Activated CD4-positive, alpha-beta T cell treated with anti-CD3 and anti-CD28 coated beads, Interleukin-2, amount 50 U/mL, for 24 hours (primary cell): Measurements from ENCODE around the gene PRR35.

Experiments
- DNase-seq, 2 donors: peaks; one replicate each; pipeline ENCODE4 v3.0.0-alpha.2; 2020; ENCODE audit warnings: low read depth in 1 of 2, low spot score in 1 of 2

Gene PRR35

DNA sequence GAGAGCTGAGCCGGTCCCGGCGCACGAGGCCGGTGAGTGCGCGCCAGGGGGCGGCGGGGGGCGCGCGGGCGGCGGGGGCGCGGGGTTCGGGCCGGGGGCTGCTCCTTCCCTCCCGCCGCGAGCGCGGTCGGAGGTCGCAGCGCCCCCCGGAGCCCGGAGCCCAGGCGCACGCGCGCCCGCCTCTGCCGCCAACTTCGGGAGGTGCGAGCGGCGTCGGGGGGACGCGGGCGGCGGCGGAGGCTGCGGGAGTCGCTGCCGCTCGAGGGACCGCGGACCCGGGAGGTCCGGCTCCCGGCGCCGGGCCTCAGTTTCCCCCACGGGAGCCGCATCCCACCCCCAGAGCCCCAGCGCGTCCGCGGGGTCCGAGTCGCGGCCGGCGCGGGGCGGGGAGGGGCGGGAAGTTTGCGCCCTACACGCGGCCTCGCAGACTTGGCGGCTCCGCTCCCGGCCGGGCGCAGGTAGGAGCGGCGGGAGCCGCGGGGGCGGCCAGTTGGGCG, at the start of gene PRR35:
TSS of gene PRR35 (plus strand) at position 191 of the 497 bp plus-strand sequence. CDS start 2,901 bp downstream, outside the sequence.
- DNase-seq, result no peak

DNA sequence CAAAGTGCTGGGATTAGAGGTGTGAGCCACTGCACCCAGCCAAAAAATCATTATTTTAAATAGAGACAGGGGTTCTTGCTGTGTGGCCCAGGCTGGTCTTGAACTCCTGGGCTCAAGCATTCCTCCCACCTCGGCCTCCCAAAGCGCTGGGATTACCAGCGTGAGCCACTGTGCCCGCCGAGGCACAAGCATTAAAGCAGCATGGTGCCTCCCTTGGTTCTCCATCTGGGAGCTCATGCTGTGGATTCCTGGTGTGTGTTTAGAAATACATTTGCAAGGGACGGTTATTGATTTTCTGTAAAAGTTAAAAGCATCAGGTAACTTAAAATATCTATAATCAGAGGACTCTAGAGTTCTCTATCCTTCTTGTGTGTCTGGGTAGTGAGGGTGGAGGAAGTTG, 47.4 kb upstream of the PRR35 start:
- no peak for DNase-seq

DNA sequence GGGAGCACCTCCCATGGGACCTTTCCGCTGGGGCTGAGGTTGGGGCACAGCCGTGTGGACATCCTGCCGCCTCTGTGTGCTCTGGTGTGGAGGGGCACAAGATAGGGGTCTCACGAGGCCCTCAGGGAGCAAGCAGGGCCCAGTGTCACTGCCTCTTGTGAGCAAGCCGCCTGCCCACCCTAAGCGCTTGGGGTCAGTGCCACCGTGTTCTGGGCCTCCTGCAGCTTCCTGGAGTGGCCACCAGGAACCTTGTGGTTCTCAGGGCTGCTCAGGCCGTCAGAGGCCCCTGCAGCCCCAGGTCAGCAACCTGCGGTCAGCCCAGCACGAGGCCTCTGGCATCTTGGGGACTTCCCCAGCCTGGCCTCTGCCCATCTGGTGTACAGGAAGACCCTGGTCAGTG, 46.2 kb upstream of the PRR35 start:
- no peak for DNase-seq

DNA sequence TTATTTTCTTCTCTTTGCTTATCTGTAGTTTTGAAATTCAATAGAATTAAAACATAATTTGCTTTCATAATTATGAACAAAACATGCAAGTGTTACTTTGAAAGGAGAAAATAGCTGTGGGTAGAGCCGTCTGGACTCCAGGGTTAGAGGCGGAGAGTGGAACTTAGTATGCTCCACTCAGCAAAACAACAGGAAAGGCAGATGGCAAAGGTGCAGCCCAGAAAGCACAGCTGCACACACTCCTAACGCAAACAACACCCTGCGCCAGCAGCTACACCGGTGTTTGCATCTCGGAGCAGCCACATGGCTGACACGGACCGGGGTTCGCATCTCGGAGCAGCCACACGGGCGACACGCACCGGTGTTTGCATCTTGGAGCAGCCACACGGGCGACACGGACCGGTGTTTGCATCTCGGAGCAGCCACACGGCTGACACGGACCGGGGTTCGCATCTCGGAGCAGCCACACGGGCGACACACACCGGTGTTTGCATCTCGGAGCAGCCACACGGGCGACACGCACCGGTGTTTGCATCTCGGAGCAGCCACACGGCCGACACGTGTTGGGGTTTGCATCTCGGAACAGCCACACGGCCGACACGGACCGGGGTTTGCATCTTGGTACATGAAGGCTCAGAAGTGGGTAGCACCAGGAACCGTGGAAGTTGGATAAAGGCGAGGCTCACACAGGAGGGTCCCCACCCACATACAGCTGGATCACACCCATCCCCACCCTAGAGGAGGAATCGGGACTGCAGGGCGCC, 44.8 kb upstream of the PRR35 start:
- no peak for DNase-seq

DNA sequence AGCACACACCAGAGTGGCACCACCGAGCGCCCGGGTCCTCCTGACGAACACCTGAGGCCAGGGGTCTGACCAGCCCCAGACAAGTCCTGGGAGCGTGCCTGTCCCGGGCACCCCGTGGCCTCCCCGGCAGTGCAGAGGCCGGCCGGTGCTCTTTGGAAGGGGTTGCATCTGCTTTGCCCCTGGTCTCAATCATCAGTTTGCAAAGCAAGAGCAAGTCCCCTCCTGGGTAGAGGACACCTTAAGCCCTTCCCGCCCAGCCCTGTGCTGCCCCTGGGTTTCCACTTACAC, 44.3 kb upstream of the PRR35 start:
- no peak for DNase-seq

DNA sequence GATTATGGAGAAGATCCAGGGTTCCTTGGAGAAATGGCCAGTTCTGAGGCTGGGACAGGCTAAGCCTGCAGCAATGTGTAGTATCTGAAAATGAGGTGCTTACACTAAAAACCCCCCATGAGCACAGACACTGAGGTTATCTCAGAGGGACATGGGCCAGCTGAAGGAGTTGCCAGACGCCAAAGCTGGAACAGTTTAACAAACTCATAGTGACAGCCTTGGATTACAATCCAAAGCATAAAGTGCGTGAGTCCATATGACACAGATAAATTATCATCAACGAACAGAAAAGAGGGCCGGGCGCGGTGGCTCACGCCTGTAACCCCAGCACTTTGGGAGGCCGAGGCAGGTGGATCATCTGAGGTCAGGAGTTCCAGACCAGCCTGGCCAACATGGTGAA, 43.9 kb upstream of the PRR35 start:
- DNase-seq, result no peak

DNA sequence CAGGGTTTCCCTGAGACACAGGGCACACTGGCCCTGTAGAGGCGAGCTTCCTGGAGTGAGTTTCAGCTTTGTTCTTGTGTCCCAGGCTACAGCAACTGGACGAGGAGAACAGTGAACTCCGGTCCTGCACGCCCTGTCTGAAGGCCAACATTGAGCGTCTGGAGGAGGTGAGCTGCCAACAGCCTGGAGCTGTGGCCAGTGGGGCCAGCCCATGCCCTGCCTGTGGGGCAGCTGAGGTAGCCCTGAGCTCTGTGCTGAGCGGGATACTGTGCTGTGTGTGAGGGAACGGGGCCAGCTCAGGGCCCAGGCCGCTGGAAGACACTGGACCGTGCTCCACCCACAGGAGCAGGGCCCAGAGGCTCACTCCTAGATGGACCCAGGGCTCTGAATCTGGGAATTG, 41.3 kb upstream of the PRR35 start:
- DNase-seq, result no peak

DNA sequence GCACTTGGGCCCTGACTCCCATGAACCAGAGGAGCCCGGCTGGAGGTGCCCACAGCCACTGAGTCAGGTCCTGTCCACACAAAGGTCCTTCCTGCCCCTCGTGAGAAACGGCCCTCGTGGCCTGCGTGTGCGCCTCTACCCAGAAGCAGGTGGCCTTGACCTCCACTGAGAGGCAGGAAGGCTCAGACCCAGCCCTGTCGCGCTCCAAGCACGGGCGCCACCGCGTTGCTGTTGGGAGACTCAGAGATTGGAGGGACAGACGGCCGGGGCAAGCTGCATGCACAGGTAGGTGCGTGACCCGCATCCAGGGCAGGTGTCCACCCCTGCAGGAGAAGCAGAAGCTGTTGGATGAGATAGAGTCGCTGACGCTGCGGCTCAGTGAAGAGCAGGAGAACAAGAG, 40.8 kb upstream of the PRR35 start:
- no peak for DNase-seq

DNA sequence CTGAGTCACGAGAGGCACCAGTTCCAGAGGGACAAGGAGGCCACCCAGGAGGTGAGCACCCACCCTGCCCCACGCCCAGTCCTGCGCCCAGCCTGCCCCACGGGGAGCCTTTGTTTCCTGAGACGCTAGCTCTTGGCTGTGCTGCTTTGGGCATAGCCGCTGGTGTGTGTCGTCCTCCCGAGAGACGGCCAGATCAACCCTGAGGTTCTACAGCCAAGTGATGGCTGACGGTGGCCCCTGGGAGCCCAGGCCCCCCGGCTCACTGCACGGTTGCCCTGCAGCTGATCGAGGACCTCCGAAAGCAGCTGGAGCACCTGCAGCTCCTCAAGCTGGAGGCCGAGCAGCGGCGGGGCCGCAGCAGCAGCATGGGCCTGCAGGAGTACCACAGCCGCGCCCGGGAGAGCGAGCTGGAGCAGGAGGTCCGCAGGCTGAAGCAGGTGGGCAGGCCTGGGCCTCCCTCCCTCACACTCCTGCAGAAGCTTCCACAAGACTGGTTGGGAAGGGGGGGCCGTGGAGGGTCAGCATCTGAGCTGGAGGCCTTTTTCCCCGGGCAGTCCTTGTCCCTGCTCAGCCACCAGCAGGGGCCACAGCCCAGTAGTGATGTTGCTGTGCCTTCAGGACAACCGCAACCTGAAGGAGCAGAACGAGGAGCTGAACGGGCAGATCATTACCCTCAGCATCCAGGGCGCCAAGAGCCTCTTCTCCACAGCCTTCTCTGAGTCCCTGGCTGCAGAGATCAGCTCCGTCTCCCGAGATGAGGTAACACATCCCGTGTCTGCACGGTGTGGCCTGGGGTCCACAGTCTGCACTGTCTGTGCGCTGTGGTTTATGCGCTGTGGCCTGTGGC, 40.1 kb upstream of the PRR35 start:
- no peak for DNase-seq

DNA sequence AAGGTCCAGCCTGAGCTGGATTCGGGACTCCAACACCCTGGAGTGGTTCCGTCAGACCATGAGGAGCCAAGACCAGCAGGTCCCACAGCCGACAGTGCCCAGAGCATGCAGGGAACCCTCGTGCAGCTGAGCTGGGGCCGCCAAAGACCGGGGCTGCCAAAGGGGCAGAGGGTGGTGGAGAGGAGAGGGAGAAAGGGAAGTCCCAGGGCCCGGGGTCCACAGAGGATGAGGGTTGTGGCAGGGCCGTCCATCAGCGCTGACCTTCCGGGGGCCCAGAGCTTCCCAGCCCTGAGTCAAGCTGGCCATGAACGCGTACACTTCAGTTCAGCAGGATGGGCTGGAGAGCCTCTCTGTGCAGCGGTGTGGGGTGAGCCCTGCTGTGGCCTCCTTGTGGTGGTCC, 39.3 kb upstream of the PRR35 start:
- DNase-seq, result no peak

DNA sequence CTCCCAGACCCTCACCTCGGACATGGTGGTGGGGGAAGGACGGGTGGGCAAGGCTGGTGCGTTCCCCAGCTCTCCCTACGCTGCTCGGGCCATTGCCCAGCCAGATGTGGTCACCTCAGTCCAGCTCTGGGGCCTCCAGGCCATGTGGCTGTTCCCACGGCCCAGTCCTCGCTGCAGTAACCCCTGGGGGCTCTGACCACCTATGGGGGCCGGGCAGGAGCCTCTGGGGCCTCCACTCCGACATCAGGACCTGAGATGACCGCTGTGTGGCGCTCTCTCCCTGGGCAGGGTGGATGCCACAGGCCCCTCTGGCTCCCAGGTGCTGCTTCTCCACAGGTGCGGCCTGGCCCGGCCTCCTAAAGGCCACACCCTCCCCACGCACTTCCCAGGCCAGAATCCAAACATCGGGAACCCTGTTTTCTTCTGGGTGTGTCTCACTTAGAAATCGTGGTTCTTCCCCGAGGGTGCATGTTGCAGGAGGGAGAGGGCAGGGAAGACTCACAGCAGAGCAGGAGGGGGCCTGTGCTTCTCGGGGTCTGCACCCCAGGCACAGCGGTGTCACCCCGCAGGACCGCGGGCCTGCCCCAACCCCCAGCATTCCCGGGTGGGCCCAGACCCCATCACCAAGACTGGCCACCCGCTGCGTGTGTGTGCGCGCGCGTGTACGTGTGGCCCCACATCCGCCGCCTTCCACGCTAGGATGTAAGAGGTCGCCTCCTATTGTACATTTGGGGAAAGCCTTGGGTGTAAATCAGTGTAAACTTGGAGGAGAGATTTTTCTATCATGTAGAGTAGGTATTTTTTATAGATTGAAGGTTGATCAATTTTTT, 38.6 kb upstream of the PRR35 start:
- DNase-seq, result no peak

DNA sequence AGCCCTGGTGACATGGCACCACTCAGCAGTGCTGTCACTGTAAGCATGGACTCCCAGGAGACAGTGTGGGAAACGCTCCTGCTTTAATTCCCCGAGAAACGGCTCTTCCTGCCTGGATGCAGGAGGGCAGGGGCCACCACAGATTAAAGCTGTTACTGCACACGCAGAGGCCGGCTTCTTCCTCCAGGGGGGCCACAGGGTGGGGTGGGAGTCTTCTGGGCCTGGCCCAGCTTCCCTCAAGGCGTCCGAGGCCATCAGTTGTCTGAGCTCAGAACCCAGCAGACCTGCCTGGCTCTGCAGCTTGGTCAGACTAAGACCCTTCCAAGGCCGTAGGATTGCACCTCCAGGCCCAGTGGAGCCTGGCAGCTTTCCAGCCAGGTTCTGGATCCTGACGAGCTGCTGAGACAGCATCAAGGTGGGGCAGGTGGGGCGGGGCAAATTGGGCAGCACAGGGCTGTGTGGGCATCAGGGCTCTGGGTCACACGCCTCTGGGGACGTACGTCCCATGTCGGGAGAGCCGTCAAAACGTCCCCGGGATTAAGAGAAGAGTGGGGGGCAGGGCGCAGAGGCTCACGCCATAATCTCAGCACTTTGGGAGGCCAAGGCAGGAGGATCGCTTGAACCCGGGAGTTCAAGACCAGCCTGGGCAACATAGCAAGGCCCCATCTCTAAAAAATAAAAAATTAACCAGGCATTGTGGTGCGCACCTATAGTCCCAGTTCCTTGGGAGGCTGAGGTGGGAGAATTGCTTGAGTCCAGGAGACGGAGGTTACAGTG, 37.7 kb upstream of the PRR35 start:
- no peak for DNase-seq

DNA sequence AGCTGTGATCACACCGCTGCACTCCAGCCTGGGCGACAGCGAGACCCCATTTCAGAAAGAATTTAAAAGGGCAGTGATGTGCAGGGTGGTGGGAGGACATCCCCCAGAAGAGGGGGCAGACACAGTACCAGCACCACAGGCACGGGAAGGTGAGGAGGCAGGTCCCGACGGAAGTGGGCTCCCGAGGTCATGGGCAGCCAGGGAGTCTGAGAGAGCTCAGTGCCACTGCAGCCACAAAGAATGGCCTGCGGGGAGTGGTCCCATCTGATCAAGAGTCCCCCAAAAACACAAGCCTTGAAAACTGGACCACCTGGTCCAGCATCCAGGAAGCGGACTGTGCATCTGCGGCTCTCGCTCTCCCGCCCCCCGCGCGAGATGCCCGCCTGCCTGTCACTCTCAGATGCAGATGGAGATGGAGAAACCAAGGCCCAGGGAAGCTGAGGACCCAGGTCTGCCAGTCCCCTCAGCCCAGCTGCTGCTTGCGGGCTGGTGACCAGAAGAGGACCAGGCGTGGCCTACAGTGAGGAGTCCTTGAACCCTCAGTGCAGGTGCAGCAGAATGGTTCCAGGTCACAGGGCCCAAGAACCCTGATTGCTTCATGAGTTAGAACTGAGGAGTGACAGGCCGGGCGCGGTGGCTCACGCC, 37.0 kb upstream of the PRR35 start:
- DNase-seq, result no peak

DNA sequence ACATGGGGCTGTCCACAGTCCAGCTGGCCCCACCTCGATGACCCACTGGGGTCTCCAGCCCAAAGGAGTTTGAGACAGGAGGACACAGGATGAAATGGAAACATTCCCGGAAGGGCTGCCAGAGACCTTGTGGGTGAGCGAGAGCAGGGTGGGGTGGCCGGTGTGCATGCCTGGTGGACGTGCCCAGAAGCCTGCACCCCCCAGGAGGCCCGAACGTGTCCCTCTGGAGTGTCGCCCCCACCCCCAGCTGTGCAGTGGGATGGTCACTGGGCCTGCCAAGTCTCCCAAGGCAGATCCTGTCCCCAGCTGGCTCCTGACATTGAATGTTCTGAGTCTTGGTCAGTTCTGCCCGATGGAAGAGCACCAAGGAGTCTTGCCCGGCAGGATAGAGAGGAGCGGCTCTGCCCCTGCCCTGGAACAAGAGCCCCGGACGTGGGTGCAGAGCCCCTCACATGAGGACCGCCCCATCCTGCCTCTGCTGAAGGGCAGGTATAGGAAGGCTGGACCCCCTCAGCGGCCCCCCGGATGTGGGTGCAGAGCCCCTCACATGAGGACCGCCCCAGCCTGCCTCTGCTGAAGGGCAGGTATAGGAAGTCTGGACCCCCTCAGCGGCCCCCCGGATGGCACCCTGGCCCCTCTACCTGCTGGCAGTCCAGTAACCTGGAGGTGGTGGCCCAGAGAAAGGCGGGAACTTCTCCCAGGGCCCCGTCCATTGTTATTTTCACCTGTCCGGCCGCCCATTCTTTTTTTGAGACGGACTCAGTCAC, 35.7 kb upstream of the PRR35 start:
- no peak for DNase-seq

DNA sequence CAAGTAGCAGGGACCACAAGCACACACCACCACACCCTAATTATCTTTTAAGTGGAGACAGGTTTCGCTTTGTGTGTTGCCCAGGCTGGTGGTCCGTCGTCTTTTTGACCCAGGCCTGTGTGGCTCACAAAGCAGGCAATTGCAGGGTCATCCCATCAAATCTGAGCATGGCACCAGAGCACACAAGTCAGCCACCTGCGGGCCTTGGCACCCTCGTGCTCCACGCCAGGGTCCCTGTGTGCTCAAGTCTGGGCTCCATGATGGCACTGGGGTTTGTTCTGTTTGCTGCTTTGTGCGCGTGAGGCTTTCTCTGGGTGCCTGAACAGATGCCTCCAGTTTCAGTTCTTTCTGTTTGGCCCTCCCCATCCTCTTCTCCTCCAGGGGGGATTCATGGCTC, 35.1 kb upstream of the PRR35 start:
- DNase-seq, result no peak

DNA sequence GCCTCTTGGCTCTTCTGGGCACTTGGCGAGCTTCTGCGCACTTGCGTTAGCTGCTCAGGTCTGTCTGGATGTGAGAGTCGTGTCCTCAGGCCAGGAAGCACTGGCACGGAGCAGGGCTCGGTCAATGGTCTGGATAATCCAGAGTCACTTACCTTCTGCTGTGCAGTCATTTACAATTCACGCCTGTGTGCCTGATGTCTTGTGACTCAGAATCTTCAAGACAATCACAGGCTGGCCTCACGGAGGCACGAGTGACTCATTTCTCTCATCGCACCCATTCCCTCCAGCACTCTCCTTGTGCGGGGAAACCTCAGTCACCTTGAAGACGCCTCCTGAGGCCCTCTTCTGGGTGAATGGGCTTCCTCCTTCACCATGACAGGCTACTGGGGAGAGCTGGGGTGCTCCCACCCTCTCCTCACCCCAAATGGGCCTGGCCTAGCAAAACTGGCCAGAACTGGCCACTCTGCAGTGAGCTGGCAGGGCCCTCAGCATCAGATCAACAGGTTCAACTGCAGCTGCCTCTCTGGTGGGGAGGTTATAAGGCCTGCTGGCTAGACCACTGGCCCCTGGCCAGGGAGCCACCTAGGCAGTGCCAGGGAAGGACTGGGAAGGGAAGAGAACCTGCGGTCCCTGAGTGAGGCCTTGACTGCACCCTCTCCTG, 34.5 kb upstream of the PRR35 start:
- peak; percentile 52 to 82 for DNase-seq

DNA sequence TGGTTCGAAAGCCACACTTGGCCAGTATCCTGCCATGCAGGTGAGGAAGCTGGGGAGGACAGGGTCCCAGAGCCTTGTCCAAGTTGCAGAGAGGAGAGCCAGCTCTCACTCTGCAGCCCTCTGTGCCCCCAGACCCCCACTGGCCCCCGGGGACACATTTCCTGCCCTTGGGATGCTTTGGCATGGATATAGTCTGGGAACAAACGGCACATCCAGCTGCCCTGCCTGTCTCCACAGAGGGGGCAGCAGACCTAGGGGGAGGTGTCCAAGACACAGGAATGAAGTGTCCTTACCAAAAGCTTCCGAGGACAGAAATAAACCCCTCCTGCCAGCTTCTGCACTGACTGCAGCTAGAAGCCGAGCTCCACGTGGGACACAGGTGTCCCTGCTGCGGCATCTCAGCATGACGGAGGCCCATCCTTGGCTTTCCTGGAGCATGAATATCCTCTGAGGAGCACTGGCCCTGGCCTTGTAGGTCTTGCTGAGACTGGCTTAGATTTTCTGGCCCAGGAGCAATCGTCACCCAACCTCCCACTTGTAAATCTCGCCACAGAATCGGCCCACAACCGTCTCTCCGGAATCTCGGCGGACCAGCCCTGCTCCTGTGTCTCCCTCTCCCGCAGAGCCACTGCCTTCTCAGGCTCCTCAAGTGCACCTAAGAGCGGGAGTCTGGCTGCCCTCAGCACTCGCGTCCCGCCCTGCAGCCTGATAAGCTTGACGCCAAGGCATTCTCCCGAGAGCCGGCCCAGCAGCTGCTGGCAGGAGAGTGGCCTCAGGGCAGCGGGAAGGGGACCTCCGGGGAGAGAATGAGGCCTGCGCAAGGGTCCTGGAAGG, 33.8 kb upstream of the PRR35 start:
- DNase-seq, result peak in 1 of 2 donors; percentile 36
